Stimulated activated CD4-positive, alpha-beta T cell treated with anti-CD3 and anti-CD28 coated beads, TNF-alpha, amount 100 ng/mL, for 48 hours (primary cell): ENCODE data around the gene SH2D7.
A peak's percentile ranks its signal among the peaks of the same experiment; 100 is the strongest.

Experiments
- DNase-seq, 3 donors: peaks; one replicate each; pipeline ENCODE4 v3.0.0-alpha.2; 2020; ENCODE audit warnings: low read depth in 3 of 3

The SH2D7 gene

GRCh38 chr15:78079298-78080087, 12.9 kb upstream of the SH2D7 start:
- DNase-seq, result no peak

- no peak for DNase-seq
Observed at GRCh38 chr15:78080088-78080460, 12.3 kb upstream of the SH2D7 start.

- DNase-seq, result no peak
Observed at GRCh38 chr15:78082106-78082742, 10.1 kb upstream of the SH2D7 start.

- no peak for DNase-seq
Observed at GRCh38 chr15:78082743-78083110, 9.6 kb upstream of the SH2D7 start.

- DNase-seq, result no peak
Observed at GRCh38 chr15:78083186-78083585, 9.2 kb upstream of the SH2D7 start.

GRCh38 chr15:78083687-78084448, 8.5 kb upstream of the SH2D7 start:
- no peak for DNase-seq

GRCh38 chr15:78084449-78084750, 8.0 kb upstream of the SH2D7 start:
- no peak for DNase-seq

- no peak for DNase-seq
Observed at GRCh38 chr15:78085928-78086327, 6.4 kb upstream of the SH2D7 start.

- no peak for DNase-seq
Observed at GRCh38 chr15:78087951-78088772, 4.2 kb upstream of the SH2D7 start.

- no peak for DNase-seq
Observed at GRCh38 chr15:78088773-78089080, 3.6 kb upstream of the SH2D7 start.

GRCh38 chr15:78090422-78091063, 1.8 kb upstream of the SH2D7 start:
- no peak for DNase-seq

- no peak for DNase-seq
Observed at GRCh38 chr15:78093242-78094020, 1.1 kb downstream of the SH2D7 start.

- DNase-seq, result no peak
Observed at GRCh38 chr15:78097667-78098066, 5.3 kb downstream of the SH2D7 start.

- no peak for DNase-seq
Observed at GRCh38 chr15:78098131-78098755, 5.9 kb downstream of the SH2D7 start.

- DNase-seq, result no peak
Observed at GRCh38 chr15:78100886-78101285, 8.5 kb downstream of the SH2D7 start.

GRCh38 chr15:78101423-78102105, 9.2 kb downstream of the SH2D7 start:
- no peak for DNase-seq

- DNase-seq, result no peak
Observed at GRCh38 chr15:78102211-78102610, 9.8 kb downstream of the SH2D7 start.

- DNase-seq, result no peak
Observed at GRCh38 chr15:78102741-78103140, 10.4 kb downstream of the SH2D7 start.

GRCh38 chr15:78103406-78104118, 11.2 kb downstream of the SH2D7 start:
- DNase-seq, result peak; percentile 35 to 54 (median 48)
